Activated CD4-positive, alpha-beta T cell treated with anti-CD3 and anti-CD28 coated beads, Interleukin-2, Interleukin-6, amounts not matched to agents 100 ng/mL and 50 ng/mL, durations not matched to agents 16 hours and 8 hours (primary cell): ENCODE results near the gene OR2T29.
"Not testable (repeated sequence)": the region's sequence is repeated elsewhere in the genome, so short reads cannot be mapped to it uniquely, and the experiment has no call there.

ENCODE experiments used
- DNase-seq: peaks from one replicate; pipeline ENCODE4 v3.0.0-alpha.2; 2020

Gene OR2T29

DNA sequence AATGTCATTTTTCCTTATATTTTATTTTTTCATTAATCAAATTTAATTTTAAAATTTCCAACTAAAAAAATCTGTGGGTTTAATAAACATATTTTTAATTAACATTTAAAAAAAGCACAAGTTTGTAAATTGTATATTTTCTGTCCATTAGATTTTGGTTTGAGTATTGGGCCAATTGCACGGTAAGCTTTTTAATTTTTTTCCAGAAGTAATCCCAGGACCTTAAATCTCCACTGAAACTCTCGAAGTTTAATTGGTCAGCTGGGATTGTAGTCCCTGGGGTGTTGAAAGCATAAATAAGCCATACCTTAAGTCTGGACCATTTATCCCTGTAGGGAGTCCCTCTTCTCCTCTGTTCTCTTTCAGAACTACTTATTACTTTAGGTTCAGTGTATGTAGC lies 54.8 kb downstream of the OR2T29 start, which contains the start of gene OR2G6:
Gene OR2G6, plus strand, starts transcription at position 301 of the 400 bp plus-strand sequence. CDS start 13,574 bp downstream, outside the sequence.
- DNase-seq = not testable (repeated sequence)
